ENCODE measurements around the gene FYB1. TPM values are rescaled to one million over a fixed set of nuclear protein-coding genes. Genes with fewer than 3 reads are reported as not detected.

Gene FYB1
- total and polyA plus RNA-seq, 2 of the 8 experiments (the other 6 are each of a cell fraction or from before 2014, with no cell fraction given) = not detected

DNA sequence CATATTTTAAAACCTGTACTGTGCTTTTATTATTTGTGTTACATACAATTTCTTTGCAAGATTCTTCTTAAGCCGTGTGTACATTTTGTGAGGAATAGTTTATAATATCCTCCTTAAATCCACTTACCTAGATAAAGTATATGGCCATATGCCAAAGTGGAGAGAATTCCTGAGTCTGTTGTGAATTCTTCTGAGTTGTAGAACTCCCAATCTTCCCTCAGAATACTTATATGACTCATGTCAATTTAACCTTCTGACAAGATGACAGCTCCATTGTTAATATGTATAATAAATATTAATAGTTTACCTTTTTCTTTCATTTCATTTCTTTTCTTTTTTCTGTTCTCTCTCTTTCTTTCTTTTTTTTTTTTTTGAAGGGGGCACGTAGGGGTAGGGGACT lies 139.2 kb downstream of the FYB1 start:
- Histone ChIP-seq H3K14ac (ENCODE audit: insufficient read length) (no peak overlapping the region), H3K23ac (ENCODE audit: insufficient read length) (no peak overlapping the region), H3K4ac (replicated peaks; ENCODE audit: insufficient read length, low read depth, low read length) (no peak overlapping the region), H3K4me2 (ENCODE audit: insufficient read depth in 1 of 2, low read depth in 2 of 2, low read length in 2 of 2) (no peak overlapping the region), H3K4me1 (replicated peaks in 1 of 4; ENCODE audit: control insufficient read depth in 3 of 4, insufficient read depth in 4 of 4, low read length in 3 of 4) (no peaks in the 10 kb centered on the region), H2BK12ac (ENCODE audit: low read depth, low read length) (no peak overlapping the region), H3K27ac (ENCODE audit: low read depth, low read length) (no peak overlapping the region), H3K4me3 (ENCODE audit: extremely low read depth in 1 of 4, insufficient read depth in 2 of 4, low read depth in 3 of 4, low read length in 4 of 4) (no peak overlapping the region), H4K91ac (replicated peaks; ENCODE audit: insufficient read length, low read length) (no peak overlapping the region), H3K23me2 (ENCODE audit: low read depth, low read length) (peaks cover 2% of the 10 kb centered on the region; the same call in 1 of the 2 replicates), H4K5ac (ENCODE audit: insufficient read length, low read depth, low read length) (no peak overlapping the region), H3K56ac (replicated peaks; ENCODE audit: insufficient read length, low read depth, low read length) (no peak overlapping the region), H3K9ac (replicated peaks in 1 of 4; ENCODE audit: extremely low read depth in 1 of 4, low read depth in 3 of 4, low read length in 3 of 4) (no peak overlapping the region), H2AFZ (ENCODE audit: low read length) (no peak overlapping the region), H2BK5ac (ENCODE audit: low read depth, low read length) (no peak overlapping the region), H3K27me3 (replicated peaks in 1 of 4; ENCODE audit: control insufficient read depth in 3 of 4, extremely low read depth in 1 of 4, insufficient read depth in 3 of 4, low read length in 3 of 4) (no peaks in the 10 kb centered on the region), H4K20me1 (replicated peaks in 1 of 2; ENCODE audit: control insufficient read depth in 1 of 2, insufficient read depth in 2 of 2, low read length in 2 of 2) (no peaks in the 10 kb centered on the region), H2BK15ac (ENCODE audit: low read length) (no peak overlapping the region), H3K79me1 (ENCODE audit: low read depth, low read length) (no peaks in the 10 kb centered on the region), H2BK20ac (ENCODE audit: low read length) (no peak overlapping the region), H3K79me2 (ENCODE audit: control insufficient read depth in 1 of 2, insufficient read depth in 2 of 2, low read length in 2 of 2) (no peaks in the 10 kb centered on the region), H2AK5ac (ENCODE audit: low read depth, low read length) (no peak overlapping the region), H3K36me3 (ENCODE audit: control insufficient read depth in 2 of 4, insufficient read depth in 4 of 4, low read length in 3 of 4) (no peaks in the 10 kb centered on the region), H3K9me3 (ENCODE audit: insufficient read depth in 2 of 2, low read depth in 1 of 2, low read length in 1 of 2) (no peaks in the 10 kb centered on the region), H2BK120ac (replicated peaks; ENCODE audit: low read depth, low read length) (no peak overlapping the region), H4K8ac (ENCODE audit: extremely low read depth, insufficient read depth, low read length) (no peak overlapping the region), H3K18ac (ENCODE audit: extremely low read depth, low read length) (no peak overlapping the region)
- 85% methylated on average over 1 of the region's 2 CpGs; no CpG with 5 or more reads in 1 of the 2 experiments for WGBS, 2 experiments (ENCODE audit: extremely low coverage in 1 of 2, insufficient coverage in 1 of 2, insufficient read length in 1 of 2, insufficient replicate concordance in 2 of 2, low coverage in 1 of 2, low lambda C conversion rate in 2 of 2, missing lambda C conversion rate in 1 of 2)
- DNase-seq (ENCODE audit: low read depth in 1 of 2, low spot score in 2 of 2) = no peak
- ChIA-PET POLR2A (ENCODE audit: partially characterized antibody) (no interaction called here), CTCF (ENCODE audit: partially characterized antibody) (interaction anchor here (0.6 to 4.4 kb wide), 37 partner anchors 8 to 344 kb away, joined by 3 to 40 read pairs (median 4); no protein-coding TSS in a partner anchor)
- FAIRE-seq = no peak
- TF ChIP-seq EZH2 (IDR thresholded peaks at IDR 0.05; ENCODE audit: low read depth, low read length, severe bottlenecking) (no peak), SP1 (IDR thresholded peaks at IDR 0.05; ENCODE audit: low read depth, low read length) (no peak), SIX5 (IDR thresholded peaks at IDR 0.05; ENCODE audit: low read depth, low read length) (no peak), BACH1 (IDR thresholded peaks at IDR 0.05; ENCODE audit: low read length) (no peak), RAD21 (IDR thresholded peaks at IDR 0.05 in 1 of 2, conservative IDR thresholded peaks at IDR 0.05 in 1 of 2; ENCODE audit: low read depth in 2 of 2, low read length in 2 of 2) (no peak), SAP30 (IDR thresholded peaks at IDR 0.05; ENCODE audit: insufficient read depth, insufficient replicate concordance, low read length) (no peak), POLR2A (IDR thresholded peaks at IDR 0.05; ENCODE audit: control extremely low read depth in 1 of 2, low read depth in 2 of 2, low read length in 2 of 2) (no peak), ZNF274 (IDR thresholded peaks at IDR 0.05; ENCODE audit: borderline replicate concordance, extremely low read depth, low read length) (no peak), CREB1 (IDR thresholded peaks at IDR 0.05) (no peak; the same call in 1 of the 2 replicates), CBX5 (IDR thresholded peaks at IDR 0.05; ENCODE audit: low read depth, low read length) (no peak), EP300 (IDR thresholded peaks at IDR 0.05; ENCODE audit: borderline replicate concordance in 1 of 2, low read depth in 2 of 2, low read length in 2 of 2) (no peak)
- TF ChIP-seq, protein P1, sequence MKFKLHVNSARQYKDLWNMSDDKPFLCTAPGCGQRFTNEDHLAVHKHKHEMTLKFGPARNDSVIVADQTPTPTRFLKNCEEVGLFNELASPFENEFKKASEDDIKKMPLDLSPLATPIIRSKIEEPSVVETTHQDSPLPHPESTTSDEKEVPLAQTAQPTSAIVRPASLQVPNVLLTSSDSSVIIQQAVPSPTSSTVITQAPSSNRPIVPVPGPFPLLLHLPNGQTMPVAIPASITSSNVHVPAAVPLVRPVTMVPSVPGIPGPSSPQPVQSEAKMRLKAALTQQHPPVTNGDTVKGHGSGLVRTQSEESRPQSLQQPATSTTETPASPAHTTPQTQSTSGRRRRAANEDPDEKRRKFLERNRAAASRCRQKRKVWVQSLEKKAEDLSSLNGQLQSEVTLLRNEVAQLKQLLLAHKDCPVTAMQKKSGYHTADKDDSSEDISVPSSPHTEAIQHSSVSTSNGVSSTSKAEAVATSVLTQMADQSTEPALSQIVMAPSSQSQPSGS (IDR thresholded peaks at IDR 0.05; ENCODE audit: low read length) = no peak

Data from H1 (cell line).